Endothelial cell of umbilical vein (primary cell): ENCODE results near the gene SF3B4. TPM values are rescaled to one million over a fixed set of nuclear protein-coding genes. Genes with fewer than 3 reads are reported as not detected.

ENCODE experiments used
- BruUV-seq: library from RNA; stranded (reverse); fragments of 400-500 nt; replicated peaks from 2 replicates; lab custom pipeline; 2021; lab: Mats Ljungman, UMichigan
- CTCF ChIA-PET: fragments of 300-600, 350-600 bp; sonication (Branson Sonifier 250); formaldehyde crosslinking; loops from one replicate; lab custom pipeline; 2021; ENCODE audit warnings: antibody characterized with exemption, inconsistent platforms; lab: Charles Lee
- POLR2A ChIA-PET: fragments of 300-600, 350-600 bp; sonication (Branson Sonifier 250); formaldehyde crosslinking; loops from one replicate; lab custom pipeline; 2021; ENCODE audit warnings: antibody characterized with exemption, inconsistent platforms; lab: Charles Lee
- DNase-seq: peaks from one replicate; pipeline ENCODE4 v3.0.0-alpha.2; 2011; ENCODE audit warnings: low read depth, low spot score
- FAIRE-seq: peaks from 2 replicates; lab custom pipeline; 2011; peaks lifted over from hg19 to GRCh38; lab: Jason Lieb, UNC
- H2AFZ ChIP-seq: 2 replicates; pipeline ENCODE4 v1.6.0; 2012; ENCODE audit warnings: low read depth, low read length, control low read depth, inconsistent platforms
- H3K27ac ChIP-seq: 2 replicates; pipeline ENCODE4 v1.5.1; 2011; ENCODE audit warnings: low read depth, mild to moderate bottlenecking, control low read depth, low read length, moderate library complexity; ENCODE audit not compliant: insufficient read depth
- H3K27me3 ChIP-seq, 2 experiments: 2 replicates each; pipeline versions ENCODE4 v1.6.0 to v1.6.1; 2011; ENCODE audit warnings: low read length in 2 of 2, mixed read lengths in 1 of 2; ENCODE audit not compliant: control insufficient read depth in 2 of 2, insufficient read depth in 2 of 2
- H3K36me3 ChIP-seq, 2 experiments: 2 replicates in 1 of 2; 3 replicates in 1 of 2; pipeline ENCODE4 v1.5.1; 2011; ENCODE audit warnings: low read length in 2 of 2, mild to moderate bottlenecking in 1 of 2, moderate library complexity in 1 of 2; ENCODE audit not compliant: control insufficient read depth in 2 of 2, insufficient read depth in 2 of 2; ENCODE audit errors: extremely low read depth in 1 of 2
- H3K4me1 ChIP-seq: 3 replicates; pipeline ENCODE4 v1.5.1; 2011; ENCODE audit warnings: mild to moderate bottlenecking, low read length; ENCODE audit not compliant: control insufficient read depth, insufficient read depth; ENCODE audit errors: extremely low read depth
- H3K4me2 ChIP-seq: 2 replicates; pipeline ENCODE4 v1.6.1; 2011; ENCODE audit warnings: low read length, control low read depth, mixed read lengths; ENCODE audit not compliant: insufficient read depth
- H3K4me3 ChIP-seq, 3 experiments: fragments of 200-600 bp in 1 of 3; sonication (generic), shearing (Covaris generic) in 1 of 3; replicated peaks in 1 of 3; 2 replicates each; pipeline ENCODE4 v1.5.1; 2011 to 2016; ENCODE audit warnings: control low read depth in 3 of 3, low read length in 3 of 3, mild to moderate bottlenecking in 2 of 3, inconsistent platforms in 1 of 3, low read depth in 1 of 3, moderate library complexity in 1 of 3; ENCODE audit not compliant: insufficient read depth in 1 of 3
- H3K79me2 ChIP-seq: 2 replicates; pipeline ENCODE4 v1.6.0; 2012; ENCODE audit warnings: low read length, inconsistent platforms; ENCODE audit not compliant: control insufficient read depth, insufficient read depth
- H3K9ac ChIP-seq: replicated peaks from 2 replicates; pipeline ENCODE3; 2011; ENCODE audit warnings: low read length, control low read depth; ENCODE audit not compliant: insufficient read depth; ENCODE audit errors: extremely low read depth
- H3K9me1 ChIP-seq: replicated peaks from 3 replicates; pipeline ENCODE4 v1.6.0; 2011; ENCODE audit warnings: mild to moderate bottlenecking, low read length; ENCODE audit not compliant: control insufficient read depth, insufficient read depth; ENCODE audit errors: extremely low read depth
- H3K9me3 ChIP-seq: replicated peaks from 2 replicates; pipeline ENCODE4 v1.5.1; 2012; ENCODE audit warnings: low read length, inconsistent platforms; ENCODE audit not compliant: control insufficient read depth, insufficient read depth
- H4K20me1 ChIP-seq: replicated peaks from 2 replicates; pipeline ENCODE3; 2011; ENCODE audit warnings: mild to moderate bottlenecking, low read length; ENCODE audit not compliant: control insufficient read depth, insufficient read depth; ENCODE audit errors: extremely low read depth
- CTCF ChIP-seq, 2 donors: IDR thresholded peaks; 1 replicate in 1 of 2; 2 replicates in 1 of 2; pipeline ENCODE4 v1.5.1; 2011; ENCODE audit warnings: low read length in 2 of 2, mild to moderate bottlenecking in 2 of 2, moderate library complexity in 2 of 2, control low read depth in 1 of 2, inconsistent platforms in 1 of 2, low read depth in 1 of 2; ENCODE audit not compliant: insufficient read depth in 1 of 2; ENCODE audit errors: extremely low read depth in 1 of 2
- EZH2 ChIP-seq: IDR thresholded peaks from 2 replicates; pipeline ENCODE4 v1.6.1; 2012; ENCODE audit warnings: borderline replicate concordance, low read depth, mild to moderate bottlenecking, moderate library complexity, low read length, inconsistent platforms; ENCODE audit not compliant: severe bottlenecking
- FOS ChIP-seq: IDR thresholded peaks from 2 replicates; pipeline ENCODE4 v1.6.1; 2011; ENCODE audit warnings: mild to moderate bottlenecking, low read length, moderate library complexity, borderline replicate concordance; ENCODE audit not compliant: insufficient read depth
- GATA2 ChIP-seq: IDR thresholded peaks from 2 replicates; pipeline ENCODE4 v1.7.0; 2011; ENCODE audit warnings: low read depth, mild to moderate bottlenecking, moderate library complexity, mixed read lengths, low read length; ENCODE audit not compliant: insufficient read length, insufficient read depth
- JUN ChIP-seq: IDR thresholded peaks from 2 replicates; pipeline ENCODE4 v1.6.1; 2011; ENCODE audit warnings: borderline replicate concordance, low read depth; ENCODE audit not compliant: insufficient read length, insufficient read depth
- MYC ChIP-seq: IDR thresholded peaks from one replicate; pipeline ENCODE4 v1.6.1; 2011; ENCODE audit warnings: mild to moderate bottlenecking, low read depth, low read length
- POLR2A ChIP-seq: IDR thresholded peaks from 2 replicates; pipeline ENCODE4 v1.6.1; 2012; ENCODE audit warnings: low read depth, mild to moderate bottlenecking, control low read depth, low read length
- POLR2AphosphoS5 ChIP-seq: IDR thresholded peaks from 2 replicates; pipeline ENCODE4 v1.6.1; 2012; ENCODE audit warnings: low read depth, mild to moderate bottlenecking, control low read depth, low read length, moderate library complexity; ENCODE audit not compliant: insufficient read depth
- dilution Hi-C: fragments of 300-500 bp; cut with MboI; formaldehyde crosslinking; loops from one replicate; pipeline ENCODE4 v1.15.0; 2019; ENCODE audit warnings: low sequenced_read_pairs; ENCODE audit not compliant: extremely low pct_ligation_motif_present
- intact Hi-C: fragments of 100-400 bp; cut with micrococcal nuclease; formaldehyde crosslinking; loops from one replicate; pipeline ENCODE4 v1.10.0; 2022
- polyA plus RNA-seq, 4 experiments: library from polyadenylated mRNA; depleted of rRNA in 3 of 4; stranded (reverse) in 3 of 4; unstranded in 1 of 4; fragments of >200 nt; gene quantifications; 2 replicates each; pipeline versions ENCODE4 v1.2.1 to v1.2.3, GENCODE V29; 2011 to 2012; ENCODE audit warnings: missing spikeins in 1 of 4
- total RNA-seq: library from RNA; stranded (reverse); gene quantifications from 2 replicates; pipeline ENCODE4 v1.2.3, GENCODE V29; 2021
- TF ChIP-seq, protein P1 (sequence below): IDR thresholded peaks from 2 replicates; pipeline ENCODE4 v1.6.1; 2011; ENCODE audit not compliant: insufficient read depth, insufficient read length

The SF3B4 gene
- total and polyA plus RNA-seq, 2 donors (not counting 3 experiments of a cell fraction or from before 2014, with no cell fraction given) = 62.7 to 74.4 TPM

GRCh38 chr1:149879556-149879955 is 48.0 kb downstream of the SF3B4 start:
- Histone ChIP-seq H4K20me1 (no peaks in the 10 kb centered on the region), H3K4me3 (no peak overlapping the region), H3K36me3 (no peaks in the 10 kb centered on the region), H3K9ac (no peak overlapping the region), H3K9me1 (no peaks in the 10 kb centered on the region), H3K4me2 (no peak overlapping the region), H2AFZ (no peak overlapping the region), H3K27ac (no peak overlapping the region), H3K27me3 (peaks cover 0 to 4% of the 10 kb centered on the region in 2 experiments), H3K79me2 (no peaks in the 10 kb centered on the region), H3K9me3 (no peaks in the 10 kb centered on the region), H3K4me1 (peaks cover 2% of the 10 kb centered on the region)
- DNase-seq (no peak), FAIRE-seq (no peak)
- no peak for TF ChIP-seq FOS
- TF ChIP-seq POLR2AphosphoS5 = no peak
- TF ChIP-seq CTCF (IDR thresholded peaks at IDR 0.05; ENCODE audit: extremely low read depth in 1 of 2, insufficient read depth in 1 of 2, low read depth in 1 of 2, low read length in 2 of 2) = no peak
- no peak for TF ChIP-seq POLR2A
- no peak for TF ChIP-seq MYC
- TF ChIP-seq JUN = no peak
- TF ChIP-seq, protein P1, sequence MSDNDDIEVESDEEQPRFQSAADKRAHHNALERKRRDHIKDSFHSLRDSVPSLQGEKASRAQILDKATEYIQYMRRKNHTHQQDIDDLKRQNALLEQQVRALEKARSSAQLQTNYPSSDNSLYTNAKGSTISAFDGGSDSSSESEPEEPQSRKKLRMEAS = no peak
- TF ChIP-seq EZH2 = no peak
- no peak for TF ChIP-seq GATA2
- intact Hi-C loops = no loop called here
- ChIA-PET POLR2A (no interaction called here), CTCF (no interaction called here)
- no TSS peak for BruUV-seq
- dilution Hi-C loops = loop anchor here (25.0 kb wide), 1 partner anchor 158 kb away; no protein-coding TSS in a partner anchor
